IMR-90 (cell line): ENCODE data around the gene UQCRC1. TPM values are rescaled to one million over a fixed set of nuclear protein-coding genes. Genes with fewer than 3 reads are reported as not detected.

Source experiments
- ATAC-seq: fragments of 200-7000 bp; cut with Tn5 transposase; 2 replicates; pipeline ENCODE4 v1.9.1; 2020; ENCODE audit warnings: low read depth, mild to moderate bottlenecking, moderate library complexity
- BruUV-seq: library from RNA; stranded (reverse); fragments of 400-500 nt; replicated peaks from 2 replicates; lab custom pipeline; 2021; lab: Mats Ljungman, UMichigan
- CTCF ChIA-PET: fragments of 300-600 bp; formaldehyde crosslinking; extraction: SDS; loops from one replicate; lab custom pipeline; 2021; ENCODE audit warnings: antibody characterized with exemption; lab: Yijun Ruan, JAX
- POLR2A ChIA-PET: fragments of 300-600 bp; sonication (Branson Sonifier 250); formaldehyde crosslinking; loops from one replicate; lab custom pipeline; 2022; ENCODE audit warnings: antibody characterized with exemption; ENCODE audit not compliant: unreplicated experiment; lab: Charles Lee
- DNase-seq: peaks from one replicate; pipeline ENCODE4 v3.0.0; 2013
- H2AFZ ChIP-seq: replicated peaks from 2 replicates; pipeline ENCODE3; 2013; ENCODE audit warnings: low read length, mild to moderate bottlenecking; ENCODE audit not compliant: poor library complexity
- H2AK5ac ChIP-seq: 2 replicates; pipeline ENCODE4 v1.6.1; 2013; ENCODE audit warnings: low read depth, low read length, inconsistent platforms
- H2AK9ac ChIP-seq: replicated peaks from 2 replicates; pipeline ENCODE3; 2013; ENCODE audit warnings: mild to moderate bottlenecking, low read depth, low read length, moderate library complexity; ENCODE audit not compliant: poor library complexity
- H2BK120ac ChIP-seq: 2 replicates; pipeline ENCODE4 v1.6.1; 2013; ENCODE audit warnings: low read depth, low read length, inconsistent platforms
- H2BK15ac ChIP-seq: 3 replicates; pipeline ENCODE4 v1.6.1; 2013; ENCODE audit warnings: low read depth, low read length, inconsistent platforms
- H2BK20ac ChIP-seq: 2 replicates; pipeline ENCODE4 v1.6.1; 2013; ENCODE audit warnings: low read depth, mild to moderate bottlenecking, inconsistent platforms, low read length, moderate library complexity
- H2BK5ac ChIP-seq: 2 replicates; pipeline ENCODE4 v1.6.1; 2013; ENCODE audit warnings: mild to moderate bottlenecking, low read depth, low read length, inconsistent platforms; ENCODE audit not compliant: poor library complexity, severe bottlenecking
- H3K14ac ChIP-seq: replicated peaks from 2 replicates; pipeline ENCODE4 v1.6.1; 2013; ENCODE audit warnings: low read depth, low read length, inconsistent platforms
- H3K18ac ChIP-seq: 2 replicates; pipeline ENCODE4 v1.6.1; 2013; ENCODE audit warnings: low read depth, low read length, control low read depth
- H3K23ac ChIP-seq: 2 replicates; pipeline ENCODE4 v1.6.1; 2013; ENCODE audit warnings: low read depth, low read length, inconsistent platforms
- H3K27ac ChIP-seq: 2 replicates; pipeline ENCODE4 v1.5.1; 2013; ENCODE audit warnings: mild to moderate bottlenecking, control low read depth, low read length; ENCODE audit not compliant: insufficient read depth
- H3K27me3 ChIP-seq: 2 replicates; pipeline ENCODE4 v1.6.1; 2013; ENCODE audit warnings: low read length; ENCODE audit not compliant: control insufficient read depth, insufficient read depth
- H3K36me3 ChIP-seq: 2 replicates; pipeline ENCODE4 v1.6.1; 2013; ENCODE audit warnings: low read length, mixed read lengths; ENCODE audit not compliant: control insufficient read depth, insufficient read depth
- H3K4ac ChIP-seq: 2 replicates; pipeline ENCODE4 v1.6.1; 2013; ENCODE audit warnings: low read depth, low read length, inconsistent platforms
- H3K4me1 ChIP-seq: 2 replicates; pipeline ENCODE4 v1.6.1; 2013; ENCODE audit warnings: low read length, mixed read lengths; ENCODE audit not compliant: control insufficient read depth, insufficient read depth
- H3K4me2 ChIP-seq: 2 replicates; pipeline ENCODE4 v1.6.1; 2013; ENCODE audit warnings: low read depth, mild to moderate bottlenecking, control low read depth, low read length, moderate library complexity
- H3K4me3 ChIP-seq: 2 replicates; pipeline ENCODE4 v1.5.1; 2013; ENCODE audit warnings: low read depth, mild to moderate bottlenecking, control low read depth, low read length, moderate library complexity; ENCODE audit not compliant: insufficient read depth
- H3K56ac ChIP-seq: 2 replicates; pipeline ENCODE4 v1.6.1; 2013; ENCODE audit warnings: low read length, inconsistent platforms; ENCODE audit not compliant: insufficient read depth; ENCODE audit errors: extremely low read depth
- H3K79me1 ChIP-seq, 2 experiments: 2 replicates each; pipeline ENCODE4 v1.6.1; 2013; ENCODE audit warnings: low read length in 2 of 2, inconsistent platforms in 1 of 2, low read depth in 1 of 2
- H3K9ac ChIP-seq: 2 replicates; pipeline ENCODE4 v1.6.1; 2013; ENCODE audit warnings: low read depth, low read length, control low read depth
- H3K9me1 ChIP-seq: 2 replicates; pipeline ENCODE4 v1.6.1; 2013; ENCODE audit warnings: low read length, inconsistent platforms; ENCODE audit not compliant: insufficient read depth
- H3K9me3 ChIP-seq: 2 replicates; pipeline ENCODE4 v1.6.1; 2013; ENCODE audit warnings: low read length; ENCODE audit not compliant: control insufficient read depth, insufficient read depth
- H4K20me1 ChIP-seq: 2 replicates; pipeline ENCODE4 v1.6.1; 2013; ENCODE audit warnings: low read length, inconsistent platforms; ENCODE audit not compliant: insufficient read depth
- H4K5ac ChIP-seq: 2 replicates; pipeline ENCODE4 v1.6.1; 2013; ENCODE audit warnings: mild to moderate bottlenecking, low read depth, low read length, control low read depth
- H4K8ac ChIP-seq, 2 experiments: 2 replicates each; pipeline ENCODE4 v1.6.1; 2013; ENCODE audit warnings: low read depth in 2 of 2, low read length in 2 of 2, control low read depth in 1 of 2, inconsistent platforms in 1 of 2
- H4K91ac ChIP-seq: 2 replicates; pipeline ENCODE4 v1.6.1; 2013; ENCODE audit warnings: low read depth, low read length, inconsistent platforms; ENCODE audit not compliant: insufficient read depth
- CEBPB ChIP-seq: IDR thresholded peaks from 2 replicates; pipeline ENCODE4 v1.6.1; 2012; ENCODE audit warnings: low read depth, low read length, improper control_type of control experiment
- CHD1 ChIP-seq: IDR thresholded peaks from 2 replicates; pipeline ENCODE4 v1.6.1; 2012; ENCODE audit warnings: low read depth, low read length, improper control_type of control experiment
- FOS ChIP-seq: fragments of 150-350 bp; IDR thresholded peaks from 2 replicates; pipeline ENCODE4 v1.6.1; 2016; ENCODE audit warnings: low read depth, low read length
- MAFK ChIP-seq: IDR thresholded peaks from 2 replicates; pipeline ENCODE4 v1.6.1; 2012; ENCODE audit warnings: low read depth, low read length, improper control_type of control experiment
- NFE2L2 ChIP-seq: fragments of 150-350 bp; IDR thresholded peaks from 2 replicates; pipeline ENCODE4 v1.6.1; 2016; ENCODE audit warnings: low read depth, mild to moderate bottlenecking, low read length
- RCOR1 ChIP-seq: IDR thresholded peaks from 2 replicates; pipeline ENCODE4 v1.6.1; 2012; ENCODE audit warnings: mild to moderate bottlenecking, low read length, improper control_type of control experiment; ENCODE audit not compliant: insufficient replicate concordance
- RFX5 ChIP-seq: IDR thresholded peaks from 2 replicates; pipeline ENCODE4 v1.8.0; 2012; ENCODE audit warnings: low read depth, mild to moderate bottlenecking, low read length, moderate library complexity
- SMC3 ChIP-seq: fragments of 150-350 bp; IDR thresholded peaks from 2 replicates; pipeline ENCODE4 v1.6.1; 2016; ENCODE audit warnings: low read depth, mild to moderate bottlenecking, antibody characterized with exemption, low read length, moderate library complexity
- WGBS, 2 experiments: methylation state at CpG; one replicate each; pipeline versions ENCODE4 v1.1.5 to v1.1.7; 2013; ENCODE audit warnings: missing lambda C conversion rate in 2 of 2; ENCODE audit not compliant: insufficient read length in 1 of 2; ENCODE audit errors: extremely low coverage in 2 of 2; 5-methylcytosine and 5-hydroxymethylcytosine counted together
- dilution Hi-C: fragments of 300-500 bp; cut with HindIII; formaldehyde crosslinking; loops from one replicate; pipeline ENCODE4 v1.14.3; 2018; ENCODE audit warnings: low sequenced_read_pairs; ENCODE audit not compliant: unreplicated experiment
- in situ Hi-C: fragments of 300-500 bp; cut with MboI; formaldehyde crosslinking; loops from 3 replicates; pipeline ENCODE4 v1.14.3; 2019; ENCODE audit warnings: low sequenced_read_pairs, inconsistent platforms, mixed read lengths
- intact Hi-C: fragments of 100-400 bp; cut with micrococcal nuclease; formaldehyde crosslinking; loops from 2 replicates; pipeline ENCODE4 v1.10.0; 2022
- polyA plus RNA-seq, 3 experiments: library from polyadenylated mRNA; depleted of rRNA; stranded (reverse); fragments of >200 nt; gene quantifications; 2 replicates each; pipeline ENCODE4 v1.2.3, GENCODE V29; 2012; ENCODE audit warnings: low replicate concordance in 1 of 3
- total RNA-seq: library from RNA; depleted of rRNA; stranded (reverse); fragments of >200 nt; gene quantifications from 2 replicates; pipeline ENCODE4 v1.2.3, GENCODE V29; 2012
- TF ChIP-seq, protein P1 (sequence below): conservative IDR thresholded peaks from 2 replicates; pipeline ENCODE4 v1.5.1; 2012; ENCODE audit warnings: mild to moderate bottlenecking, low read depth, low read length, improper control_type of control experiment
- TF ChIP-seq, protein P2 (sequence below): fragments of 150-350 bp; IDR thresholded peaks from 2 replicates; pipeline ENCODE4 v1.6.1; 2016; ENCODE audit warnings: low read depth, mild to moderate bottlenecking, low read length, moderate library complexity, borderline replicate concordance

UQCRC1 gene
- total and polyA plus RNA-seq, 2 of the 4 experiments (the other 2 are of a cell fraction): 474 to 1,365 TPM

DNA sequence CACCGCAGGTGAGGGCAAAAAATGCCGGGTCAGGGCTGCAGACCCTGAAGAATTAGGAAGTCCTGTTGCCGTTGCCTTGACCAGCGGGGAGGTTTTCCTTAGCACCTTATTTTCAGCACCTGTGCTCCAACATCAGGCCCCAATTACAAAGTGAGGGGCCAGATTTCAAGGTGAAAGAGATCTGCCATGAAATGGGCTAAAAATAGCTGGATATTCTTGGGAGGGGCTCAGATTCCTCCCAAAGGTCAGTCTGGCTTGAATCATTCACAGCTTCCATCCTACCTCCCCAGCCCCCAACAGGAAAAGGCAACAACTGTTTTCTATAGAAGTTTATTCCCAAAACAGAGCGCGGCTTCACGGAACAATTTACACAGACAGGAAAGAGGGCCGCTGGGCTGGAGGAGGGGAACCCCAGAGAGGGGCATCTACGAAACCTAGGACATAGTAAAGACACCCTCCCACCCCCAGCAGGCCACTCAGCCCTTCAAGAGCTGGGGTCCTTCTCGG is 26.8 kb upstream of the UQCRC1 start:
- ATAC-seq (no peak), DNase-seq (no peak)
- Histone ChIP-seq H3K79me1 (peaks cover 42 to 56% of the 10 kb centered on the region in 2 experiments; a peak in 3 of 4 replicates), H3K14ac (peak overlapping the region; percentile 92), H3K9me1 (peaks cover 8% of the 10 kb centered on the region), H3K36me3 (peaks cover 30% of the 10 kb centered on the region), H3K9me3 (no peaks in the 10 kb centered on the region), H3K27ac (peak overlapping the region; percentile 77), H2BK20ac (0 out of 2 replicates have a peak overlapping the region, but pooled peaks have one; percentile 23), H4K8ac (peak overlapping the region; percentile 71 to 82), H3K4ac (peak overlapping the region; percentile 73), H3K9ac (peak overlapping the region; percentile 59), H3K4me3 (peak overlapping the region; percentile 83), H2BK5ac (peak overlapping the region; percentile 71), H2AFZ (peak overlapping the region; percentile 100), H4K91ac (peak overlapping the region; percentile 90), H4K5ac (peak overlapping the region; percentile 14; the same call in 1 of the 2 replicates), H3K23ac (peak overlapping the region; percentile 66), H3K56ac (peak overlapping the region; percentile 39; the same call in 1 of the 2 replicates), H3K4me1 (peaks cover 18% of the 10 kb centered on the region), H3K4me2 (peak overlapping the region; percentile 81), H3K27me3 (no peaks in the 10 kb centered on the region), H2AK5ac (peak overlapping the region; percentile 87), H3K18ac (peak overlapping the region; percentile 5; the same call in 1 of the 2 replicates), H2BK15ac (peak overlapping the region; percentile 61; the same call in 1 of the 3 replicates), H2BK120ac (peak overlapping the region; percentile 74), H4K20me1 (peaks cover 36% of the 10 kb centered on the region), H2AK9ac (peak overlapping the region; percentile 99)
- TF ChIP-seq, protein P1, sequence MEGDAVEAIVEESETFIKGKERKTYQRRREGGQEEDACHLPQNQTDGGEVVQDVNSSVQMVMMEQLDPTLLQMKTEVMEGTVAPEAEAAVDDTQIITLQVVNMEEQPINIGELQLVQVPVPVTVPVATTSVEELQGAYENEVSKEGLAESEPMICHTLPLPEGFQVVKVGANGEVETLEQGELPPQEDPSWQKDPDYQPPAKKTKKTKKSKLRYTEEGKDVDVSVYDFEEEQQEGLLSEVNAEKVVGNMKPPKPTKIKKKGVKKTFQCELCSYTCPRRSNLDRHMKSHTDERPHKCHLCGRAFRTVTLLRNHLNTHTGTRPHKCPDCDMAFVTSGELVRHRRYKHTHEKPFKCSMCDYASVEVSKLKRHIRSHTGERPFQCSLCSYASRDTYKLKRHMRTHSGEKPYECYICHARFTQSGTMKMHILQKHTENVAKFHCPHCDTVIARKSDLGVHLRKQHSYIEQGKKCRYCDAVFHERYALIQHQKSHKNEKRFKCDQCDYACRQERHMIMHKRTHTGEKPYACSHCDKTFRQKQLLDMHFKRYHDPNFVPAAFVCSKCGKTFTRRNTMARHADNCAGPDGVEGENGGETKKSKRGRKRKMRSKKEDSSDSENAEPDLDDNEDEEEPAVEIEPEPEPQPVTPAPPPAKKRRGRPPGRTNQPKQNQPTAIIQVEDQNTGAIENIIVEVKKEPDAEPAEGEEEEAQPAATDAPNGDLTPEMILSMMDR: no peak
- TF ChIP-seq CEBPB (no peak), RCOR1 (no peak), MAFK (no peak), FOS (no peak), SMC3 (no peak), CHD1 (no peak), RFX5 (no peak), NFE2L2 (no peak)
- TF ChIP-seq, protein P2, sequence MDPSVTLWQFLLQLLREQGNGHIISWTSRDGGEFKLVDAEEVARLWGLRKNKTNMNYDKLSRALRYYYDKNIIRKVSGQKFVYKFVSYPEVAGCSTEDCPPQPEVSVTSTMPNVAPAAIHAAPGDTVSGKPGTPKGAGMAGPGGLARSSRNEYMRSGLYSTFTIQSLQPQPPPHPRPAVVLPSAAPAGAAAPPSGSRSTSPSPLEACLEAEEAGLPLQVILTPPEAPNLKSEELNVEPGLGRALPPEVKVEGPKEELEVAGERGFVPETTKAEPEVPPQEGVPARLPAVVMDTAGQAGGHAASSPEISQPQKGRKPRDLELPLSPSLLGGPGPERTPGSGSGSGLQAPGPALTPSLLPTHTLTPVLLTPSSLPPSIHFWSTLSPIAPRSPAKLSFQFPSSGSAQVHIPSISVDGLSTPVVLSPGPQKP: no peak
- intact Hi-C loops (loop anchor here (10.0 kb wide), 1 partner anchor 191 kb away; the partner anchor contains the start of genes ATRIP, CCDC51 and TMA7), dilution Hi-C loops (no loop called here), in situ Hi-C loops (no loop called here)
- CTCF ChIA-PET: interaction anchor here (0.6 to 2.2 kb wide), 12 partner anchors 10 to 196 kb away, joined by 3 to 6 read pairs (median 3); partner anchors contain the start of genes CCDC51, CELSR3, PFKFB4 and TMA7
- POLR2A ChIA-PET: interaction anchor here (0.6 kb wide), 1 partner anchor 100 kb away, joined by 3 read pairs; no protein-coding TSS in a partner anchor
- BruUV-seq: no TSS peak
- WGBS, 2 experiments: no CpG with 5 or more reads among the region's 10 CpGs
